ENCODE data around the gene XPC. TPM values are rescaled to one million over a fixed set of nuclear protein-coding genes. Genes with fewer than 3 reads are reported as not detected.

Gene XPC
- total RNA-seq, 1 donor from 2014 or later: 26.8 TPM

DNA sequence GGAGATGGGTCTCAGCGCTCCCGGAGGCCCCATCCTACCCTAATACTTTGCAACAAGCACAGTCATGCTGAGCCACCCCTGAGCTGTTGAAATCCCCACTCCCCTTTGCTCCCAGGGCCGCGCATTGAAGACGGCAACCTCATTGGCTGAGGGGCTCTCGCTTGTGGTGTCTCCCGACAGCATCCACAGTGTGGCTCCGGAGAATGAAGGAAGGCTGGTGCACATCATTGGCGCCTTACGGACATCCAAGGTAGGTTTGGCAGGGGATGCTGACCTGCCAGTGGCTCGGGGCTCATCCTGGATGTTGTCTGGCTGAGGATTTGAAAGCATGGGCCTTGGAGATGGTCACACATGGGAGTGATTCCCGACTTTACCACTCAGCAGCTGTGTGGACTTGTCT is 47.7 kb downstream of the XPC start:
- no peak overlapping the region for H3K4me3 Mint-ChIP-seq (ENCODE audit: unreplicated experiment)
- H3K36me3 Mint-ChIP-seq (ENCODE audit: low read depth): peaks cover 47% of the 10 kb centered on the region
- no peaks in the 10 kb centered on the region for H3K9me3 Mint-ChIP-seq (ENCODE audit: low read depth)
- peaks cover 20% of the 10 kb centered on the region for H3K4me1 Mint-ChIP-seq (ENCODE audit: low read depth)
- no peak for DNase-seq (ENCODE audit: low spot score)
- TF ChIP-seq, protein P1, sequence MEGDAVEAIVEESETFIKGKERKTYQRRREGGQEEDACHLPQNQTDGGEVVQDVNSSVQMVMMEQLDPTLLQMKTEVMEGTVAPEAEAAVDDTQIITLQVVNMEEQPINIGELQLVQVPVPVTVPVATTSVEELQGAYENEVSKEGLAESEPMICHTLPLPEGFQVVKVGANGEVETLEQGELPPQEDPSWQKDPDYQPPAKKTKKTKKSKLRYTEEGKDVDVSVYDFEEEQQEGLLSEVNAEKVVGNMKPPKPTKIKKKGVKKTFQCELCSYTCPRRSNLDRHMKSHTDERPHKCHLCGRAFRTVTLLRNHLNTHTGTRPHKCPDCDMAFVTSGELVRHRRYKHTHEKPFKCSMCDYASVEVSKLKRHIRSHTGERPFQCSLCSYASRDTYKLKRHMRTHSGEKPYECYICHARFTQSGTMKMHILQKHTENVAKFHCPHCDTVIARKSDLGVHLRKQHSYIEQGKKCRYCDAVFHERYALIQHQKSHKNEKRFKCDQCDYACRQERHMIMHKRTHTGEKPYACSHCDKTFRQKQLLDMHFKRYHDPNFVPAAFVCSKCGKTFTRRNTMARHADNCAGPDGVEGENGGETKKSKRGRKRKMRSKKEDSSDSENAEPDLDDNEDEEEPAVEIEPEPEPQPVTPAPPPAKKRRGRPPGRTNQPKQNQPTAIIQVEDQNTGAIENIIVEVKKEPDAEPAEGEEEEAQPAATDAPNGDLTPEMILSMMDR (IDR thresholded peaks at IDR 0.05): no peak
- no peak overlapping the region for H3K27ac Mint-ChIP-seq (ENCODE audit: unreplicated experiment)
- no peaks in the 10 kb centered on the region for H3K27me3 Mint-ChIP-seq (ENCODE audit: low read depth)

DNA sequence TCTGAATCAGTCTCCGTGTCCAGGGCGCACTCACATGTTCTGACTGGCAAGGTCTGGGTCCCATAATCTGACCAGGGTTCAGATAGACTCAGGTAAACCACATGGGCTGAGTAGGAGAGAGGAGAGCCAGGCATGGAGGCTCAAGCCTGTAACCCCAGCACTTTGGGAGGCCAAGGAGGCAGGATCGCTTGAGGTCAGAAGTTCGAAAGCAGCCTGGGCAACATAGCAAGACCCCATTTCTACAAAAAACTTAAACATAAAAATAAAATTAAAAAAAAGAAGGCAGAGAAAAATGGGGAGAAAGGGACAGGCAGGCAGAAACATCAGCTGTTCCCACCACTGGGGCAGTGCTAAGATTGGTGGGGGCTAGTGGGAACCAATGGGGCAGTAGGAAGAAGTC is 48.2 kb downstream of the XPC start:
- H3K36me3 Mint-ChIP-seq (ENCODE audit: low read depth): peaks cover 43% of the 10 kb centered on the region
- TF ChIP-seq, protein P1 (IDR thresholded peaks at IDR 0.05): no peak

DNA sequence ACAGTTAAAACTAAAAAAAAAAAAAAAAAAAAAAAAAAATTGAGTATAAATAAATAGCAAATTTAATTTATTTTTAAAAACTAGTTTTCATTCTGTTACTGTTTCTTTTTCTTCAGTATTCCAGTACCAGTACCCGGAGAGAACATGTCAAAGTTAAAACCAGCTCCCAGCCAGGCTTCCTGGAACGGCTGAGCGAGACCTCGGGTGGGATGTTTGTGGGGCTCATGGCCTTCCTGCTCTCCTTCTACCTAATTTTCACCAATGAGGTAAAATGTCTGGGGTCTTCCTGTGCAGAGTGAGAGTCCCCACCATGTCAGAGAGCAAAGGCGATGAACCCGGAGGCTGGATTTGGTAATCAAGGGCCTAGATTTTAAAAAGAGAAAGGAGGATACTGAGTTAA is 49.1 kb downstream of the XPC start:
- H3K4me3 Mint-ChIP-seq (ENCODE audit: unreplicated experiment): no peak overlapping the region

More for the DNA sequence above, 48.2 kb downstream of the XPC start:
- DNase-seq (ENCODE audit: low spot score): no peak
- peaks cover 21% of the 10 kb centered on the region for H3K4me1 Mint-ChIP-seq (ENCODE audit: low read depth)
- no peaks in the 10 kb centered on the region for H3K27me3 Mint-ChIP-seq (ENCODE audit: low read depth)
- H3K4me3 Mint-ChIP-seq (ENCODE audit: unreplicated experiment): no peak overlapping the region
- H3K27ac Mint-ChIP-seq (ENCODE audit: unreplicated experiment): no peak overlapping the region
- H3K9me3 Mint-ChIP-seq (ENCODE audit: low read depth): no peaks in the 10 kb centered on the region

GRCh38 chr3:14128724-14129123 is 49.7 kb downstream of the XPC start:
- TF ChIP-seq, protein P1 (IDR thresholded peaks at IDR 0.05): no peak
- DNase-seq (ENCODE audit: low spot score): no peak
- H3K4me3 Mint-ChIP-seq (ENCODE audit: unreplicated experiment): no peak overlapping the region
- H3K36me3 Mint-ChIP-seq (ENCODE audit: low read depth): peaks cover 37% of the 10 kb centered on the region
- H3K27ac Mint-ChIP-seq (ENCODE audit: unreplicated experiment): no peak overlapping the region
- no peaks in the 10 kb centered on the region for H3K27me3 Mint-ChIP-seq (ENCODE audit: low read depth)
- H3K9me3 Mint-ChIP-seq (ENCODE audit: low read depth): no peaks in the 10 kb centered on the region
- H3K4me1 Mint-ChIP-seq (ENCODE audit: low read depth): peaks cover 26% of the 10 kb centered on the region

More for the DNA sequence above, 49.1 kb downstream of the XPC start:
- TF ChIP-seq, protein P1 (IDR thresholded peaks at IDR 0.05): no peak
- no peak overlapping the region for H3K27ac Mint-ChIP-seq (ENCODE audit: unreplicated experiment)
- no peaks in the 10 kb centered on the region for H3K9me3 Mint-ChIP-seq (ENCODE audit: low read depth)
- peaks cover 40% of the 10 kb centered on the region for H3K36me3 Mint-ChIP-seq (ENCODE audit: low read depth)
- no peak for DNase-seq (ENCODE audit: low spot score)
- H3K4me1 Mint-ChIP-seq (ENCODE audit: low read depth): peaks cover 21% of the 10 kb centered on the region
- no peaks in the 10 kb centered on the region for H3K27me3 Mint-ChIP-seq (ENCODE audit: low read depth)

DNA sequence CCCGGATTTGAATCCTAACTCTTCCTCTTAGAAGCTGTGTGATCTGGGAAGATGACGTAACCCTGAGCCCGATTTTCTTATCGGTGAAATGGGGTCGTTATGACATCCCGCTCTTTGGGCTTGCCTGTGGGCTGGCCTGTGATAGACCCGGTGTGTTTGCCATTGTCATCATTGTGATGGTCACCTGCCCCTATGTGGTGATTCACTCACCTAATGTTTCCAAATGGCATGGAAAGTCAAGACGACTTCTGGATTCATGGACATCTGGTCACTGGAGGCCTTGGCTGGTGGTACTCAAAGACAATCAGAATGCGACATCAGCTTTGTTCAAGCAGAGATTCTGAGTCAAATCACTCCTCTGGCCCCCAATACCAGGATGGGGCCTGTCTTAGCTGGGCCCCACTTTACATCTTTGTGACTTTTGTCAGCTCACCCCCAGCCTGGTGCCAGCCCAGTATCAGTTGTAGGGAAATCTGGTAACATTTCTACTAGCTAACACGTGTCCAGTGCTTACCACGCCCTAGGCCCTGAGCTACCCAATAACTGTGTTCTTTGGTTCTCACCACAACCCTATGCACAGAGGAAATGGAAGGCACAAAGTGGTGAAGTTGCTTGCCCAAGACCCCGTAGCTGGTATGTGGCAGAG is 50.8 kb downstream of the XPC start:
- peaks cover 35% of the 10 kb centered on the region for H3K4me1 Mint-ChIP-seq (ENCODE audit: low read depth)
- H3K4me3 Mint-ChIP-seq (ENCODE audit: unreplicated experiment): no peak overlapping the region
- DNase-seq (ENCODE audit: low spot score): no peak
- peaks cover 29% of the 10 kb centered on the region for H3K36me3 Mint-ChIP-seq (ENCODE audit: low read depth)
- TF ChIP-seq, protein P1 (IDR thresholded peaks at IDR 0.05): no peak
- H3K9me3 Mint-ChIP-seq (ENCODE audit: low read depth): no peaks in the 10 kb centered on the region
- H3K27ac Mint-ChIP-seq (ENCODE audit: unreplicated experiment): no peak overlapping the region
- no peaks in the 10 kb centered on the region for H3K27me3 Mint-ChIP-seq (ENCODE audit: low read depth)

Measured in chondrocyte (in vitro differentiated cells).